Subcutaneous abdominal adipose tissue (tissue), 5 donors: Measurements from ENCODE around the gene KLRC3.
"Not testable (repeated sequence)": the region's sequence is repeated elsewhere in the genome, so short reads cannot be mapped to it uniquely, and the experiment has no call there.

Source experiments
- H3K27ac ChIP-seq: one replicate; pipeline ENCODE4 v1.7.0; 2013; ENCODE audit warnings: low read depth, mild to moderate bottlenecking, inconsistent platforms, low read length, moderate library complexity
- H3K27me3 ChIP-seq, 5 donors: one replicate each; pipeline ENCODE4 v1.7.0; 2013; ENCODE audit warnings: low read length in 5 of 5, inconsistent platforms in 1 of 5; ENCODE audit not compliant: control insufficient read depth in 5 of 5, insufficient read depth in 4 of 5
- H3K36me3 ChIP-seq, 5 donors: one replicate each; pipeline ENCODE4 v1.7.0; 2013; ENCODE audit warnings: low read length in 5 of 5; ENCODE audit not compliant: control insufficient read depth in 5 of 5, insufficient read depth in 5 of 5
- H3K4me1 ChIP-seq, 5 donors: one replicate each; pipeline ENCODE4 v1.7.0; 2013; ENCODE audit warnings: low read length in 5 of 5, mild to moderate bottlenecking in 3 of 5, moderate library complexity in 1 of 5; ENCODE audit not compliant: control insufficient read depth in 5 of 5, insufficient read depth in 5 of 5
- H3K4me3 ChIP-seq, 5 donors: one replicate each; pipeline ENCODE4 v1.7.0; 2013; ENCODE audit warnings: low read length in 5 of 5, low read depth in 1 of 5
- H3K9ac ChIP-seq, 5 donors: one replicate each; pipeline ENCODE4 v1.7.0; 2013; ENCODE audit warnings: low read length in 5 of 5, mild to moderate bottlenecking in 4 of 5, moderate library complexity in 3 of 5
- H3K9me3 ChIP-seq, 5 donors: one replicate each; pipeline ENCODE4 v1.7.0; 2013; ENCODE audit warnings: low read length in 5 of 5; ENCODE audit not compliant: control insufficient read depth in 5 of 5
- donor health status: healthy.
- donor health status: healthy.
- donor health status: healthy.
- donor health status: healthy.
- donor health status: healthy.

Gene KLRC3

DNA sequence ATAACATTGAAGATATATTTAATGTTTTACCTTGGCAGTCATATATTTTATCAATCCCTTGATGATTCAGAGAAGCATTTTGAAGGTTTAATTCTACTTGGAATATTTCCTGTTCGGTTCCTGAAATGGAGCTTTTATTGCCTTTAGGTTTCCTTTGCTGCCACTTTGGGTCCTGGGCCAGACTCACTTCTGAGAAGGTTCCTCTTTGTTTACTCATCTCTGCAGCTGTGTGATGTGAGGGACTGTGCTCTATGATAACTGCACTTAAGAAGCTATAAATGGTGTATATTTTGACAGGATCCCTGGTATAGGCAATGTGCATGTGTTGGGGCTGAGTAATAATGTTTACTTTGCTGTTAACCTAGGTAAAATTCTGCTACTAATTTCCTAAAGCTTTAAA lies at the start of gene KLRC3:
TSS of gene KLRC3 (minus strand) at position 262 of the 400 bp plus-strand sequence. CDS start at position 217, 45 bp downstream.
- not testable (repeated sequence) for H3K36me3 ChIP-seq, H3K4me3 ChIP-seq, H3K27ac ChIP-seq, H3K9ac ChIP-seq, H3K9me3 ChIP-seq, H3K4me1 ChIP-seq, H3K27me3 ChIP-seq

- no peaks in the 10 kb centered on the region for H3K36me3 ChIP-seq
- no peak overlapping the region for H3K9ac ChIP-seq
- no peaks in the 10 kb centered on the region for H3K4me1 ChIP-seq
- H3K9me3 ChIP-seq = peaks cover 0 to 2% (median 0%) of the 10 kb centered on the region in 5 donors
- H3K27ac ChIP-seq = no peak overlapping the region
- peaks cover 0 to 4% (median 0%) of the 10 kb centered on the region in 5 donors for H3K27me3 ChIP-seq
- no peak overlapping the region for H3K4me3 ChIP-seq
Measured at GRCh38 chr12:10469701-10470100, 49.3 kb upstream of the KLRC3 start.

- Histone ChIP-seq H3K9me3 (no peaks in the 10 kb centered on the region), H3K27me3 (peaks cover 0 to 4% (median 0%) of the 10 kb centered on the region in 5 donors), H3K27ac (no peak overlapping the region), H3K4me1 (no peaks in the 10 kb centered on the region), H3K36me3 (no peaks in the 10 kb centered on the region), H3K9ac (no peak overlapping the region), H3K4me3 (no peak overlapping the region)
Measured at GRCh38 chr12:10466311-10466710, 45.9 kb upstream of the KLRC3 start.

DNA sequence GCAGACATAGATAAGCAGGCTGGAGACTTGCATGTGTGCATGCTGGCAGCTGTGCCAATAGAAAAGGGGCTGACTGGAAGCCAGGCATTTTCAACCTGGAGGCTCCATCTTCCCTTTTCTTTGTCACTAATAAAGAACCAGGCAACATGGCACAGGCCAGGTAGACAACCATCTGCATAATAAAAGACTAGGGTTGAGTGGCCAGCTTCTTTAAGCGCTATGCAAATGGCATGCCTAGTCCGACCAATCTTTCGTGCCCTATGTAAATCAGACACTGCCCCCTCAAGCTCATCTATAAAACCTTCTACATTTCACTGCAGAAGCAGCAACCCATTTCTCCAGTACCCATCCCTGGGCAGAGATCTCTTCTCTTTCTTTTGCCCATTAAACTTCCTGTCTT lies 37.4 kb upstream of the KLRC3 start:
- Histone ChIP-seq H3K9me3 (peaks cover 5 to 27% (median 22%) of the 10 kb centered on the region in 5 donors), H3K27ac (no peak overlapping the region), H3K27me3 (no peaks in the 10 kb centered on the region), H3K4me1 (no peaks in the 10 kb centered on the region), H3K9ac (no peak overlapping the region), H3K36me3 (no peaks in the 10 kb centered on the region), H3K4me3 (no peak overlapping the region)

DNA sequence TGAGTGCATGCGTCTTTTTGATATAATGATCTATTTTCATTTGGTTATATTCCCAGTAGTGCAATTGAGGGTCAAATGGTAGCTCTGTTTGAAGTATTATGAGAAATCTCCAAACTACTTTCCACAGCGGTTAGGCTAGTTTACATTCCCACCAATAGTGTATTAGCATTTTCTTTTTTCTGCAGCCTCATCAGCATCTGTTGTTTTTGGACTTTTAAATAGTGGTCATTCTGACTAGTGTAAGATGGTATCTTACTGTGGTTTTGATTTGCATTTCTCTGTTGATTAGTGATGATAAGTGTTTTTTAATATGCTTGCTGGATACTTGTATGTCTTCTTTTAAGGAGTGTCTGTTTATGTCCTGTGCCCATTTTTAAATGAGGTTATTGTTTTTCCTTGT lies 36.5 kb upstream of the KLRC3 start:
- Histone ChIP-seq H3K9me3 (peaks cover 5 to 27% (median 22%) of the 10 kb centered on the region in 5 donors), H3K27me3 (no peaks in the 10 kb centered on the region)

GRCh38 chr12:10455766-10456165 lies 35.4 kb upstream of the KLRC3 start:
- no peak overlapping the region for H3K27ac ChIP-seq
- no peaks in the 10 kb centered on the region for H3K27me3 ChIP-seq
- H3K9ac ChIP-seq = no peak overlapping the region
- H3K9me3 ChIP-seq = peaks cover 5 to 27% (median 22%) of the 10 kb centered on the region in 5 donors
- H3K36me3 ChIP-seq = no peaks in the 10 kb centered on the region
- H3K4me1 ChIP-seq = no peaks in the 10 kb centered on the region
- H3K4me3 ChIP-seq = no peak overlapping the region

More for the DNA sequence above, 36.5 kb upstream of the KLRC3 start:
- Histone ChIP-seq H3K4me3 (no peak overlapping the region), H3K9ac (no peak overlapping the region), H3K27ac (no peak overlapping the region), H3K4me1 (no peaks in the 10 kb centered on the region), H3K36me3 (no peaks in the 10 kb centered on the region)

- Histone ChIP-seq H3K9me3 (peaks cover 5 to 27% (median 22%) of the 10 kb centered on the region in 5 donors), H3K27ac (no peak overlapping the region), H3K4me1 (no peaks in the 10 kb centered on the region), H3K36me3 (no peaks in the 10 kb centered on the region), H3K27me3 (no peaks in the 10 kb centered on the region), H3K9ac (no peak overlapping the region), H3K4me3 (no peak overlapping the region)
Measured at GRCh38 chr12:10454531-10454930, 34.1 kb upstream of the KLRC3 start.

- H3K9me3 ChIP-seq = peaks cover 5 to 23% (median 22%) of the 10 kb centered on the region in 5 donors
- H3K9ac ChIP-seq = no peak within 1 kb of the TSS
- no peaks in the 10 kb centered on the region for H3K27me3 ChIP-seq
- no peaks in the 10 kb centered on the region for H3K36me3 ChIP-seq
- no peak within 1 kb of the TSS for H3K4me3 ChIP-seq
- H3K4me1 ChIP-seq = no peaks in the 10 kb centered on the region
- no peak within 1 kb of the TSS for H3K27ac ChIP-seq
Measured at GRCh38 chr12:10453156-10453555, 32.8 kb upstream of the KLRC3 start, which contains the start of gene KLRC1. Gene KLRC1, minus strand, starts transcription at chr12:10453377. Its CDS starts 2,221 bp downstream, at chr12:10451156.

DNA sequence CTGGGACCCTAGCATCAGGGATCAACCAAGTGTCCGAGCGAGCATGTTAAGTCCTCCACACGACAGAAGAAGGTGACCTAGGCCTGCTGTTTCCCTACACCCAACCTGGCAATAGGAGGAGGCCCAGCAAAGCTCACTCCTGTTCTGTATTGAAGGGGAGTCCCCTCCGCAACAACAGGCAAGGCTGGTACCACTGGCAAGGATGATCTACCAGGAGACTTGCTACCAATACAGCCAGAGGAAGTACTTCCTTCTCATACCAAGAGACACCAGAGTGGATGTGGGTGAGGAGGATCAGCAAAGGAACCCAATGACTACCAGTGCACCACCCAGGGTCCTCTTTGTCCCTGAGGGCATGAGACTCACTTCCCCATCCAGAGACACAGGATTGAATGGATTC lies 27.8 kb upstream of the KLRC3 start:
- H3K4me3 ChIP-seq = no peak overlapping the region
- H3K4me1 ChIP-seq = no peaks in the 10 kb centered on the region
- H3K27ac ChIP-seq = no peak overlapping the region
- no peaks in the 10 kb centered on the region for H3K27me3 ChIP-seq
- no peak overlapping the region for H3K9ac ChIP-seq
- no peaks in the 10 kb centered on the region for H3K9me3 ChIP-seq
- no peaks in the 10 kb centered on the region for H3K36me3 ChIP-seq

DNA sequence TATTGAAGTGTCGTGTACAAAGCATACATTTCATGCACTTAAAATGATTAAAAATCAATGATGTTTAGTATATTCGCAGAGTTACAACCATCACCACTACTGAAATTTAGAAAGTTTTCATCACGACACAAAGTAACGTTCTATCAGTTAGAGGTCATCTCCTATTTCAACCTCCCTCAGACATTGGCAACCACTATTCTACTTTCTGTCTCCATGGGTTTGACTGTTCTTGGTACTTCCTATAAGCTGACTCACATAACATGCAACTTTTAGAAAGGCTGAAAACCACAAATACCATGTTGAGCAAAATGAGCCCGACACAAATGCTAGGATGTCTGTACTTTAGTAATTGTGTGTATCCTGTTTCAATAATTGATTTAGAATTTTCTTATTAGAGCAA lies 25.7 kb upstream of the KLRC3 start:
- not testable (repeated sequence) for H3K9ac ChIP-seq, H3K4me1 ChIP-seq, H3K27me3 ChIP-seq, H3K9me3 ChIP-seq, H3K36me3 ChIP-seq, H3K4me3 ChIP-seq, H3K27ac ChIP-seq

- not testable (repeated sequence) for H3K27me3 ChIP-seq, H3K36me3 ChIP-seq, H3K27ac ChIP-seq, H3K4me1 ChIP-seq, H3K4me3 ChIP-seq, H3K9me3 ChIP-seq, H3K9ac ChIP-seq
Measured at GRCh38 chr12:10441144-10441543, 20.7 kb upstream of the KLRC3 start.
